Esophagus muscularis mucosa (tissue), 4 donors: ENCODE measurements around the gene SPACA7. TPM values are rescaled to one million over a fixed set of nuclear protein-coding genes. Genes with fewer than 3 reads are reported as not detected.

Experiments
- DNase-seq: peaks from one replicate; pipeline ENCODE4 v3.0.0-alpha.2; 2017; ENCODE audit errors: extremely low spot score
- H3K27ac ChIP-seq, 4 donors: fragments of 200-600 bp; sonication (generic); replicated peaks in 1 of 4; 1 replicate in 3 of 4; 2 replicates in 1 of 4; pipeline ENCODE4 v1.5.1; 2016 to 2019; ENCODE audit warnings: mild to moderate bottlenecking in 1 of 4
- H3K27me3 ChIP-seq, 4 donors: fragments of 200-600 bp; sonication (generic); one replicate each; pipeline versions ENCODE4 v1.5.1 to v1.6.0; 2016 to 2019
- H3K36me3 ChIP-seq, 4 donors: fragments of 200-600 bp; sonication (generic); one replicate each; pipeline ENCODE4 v1.5.1; 2016 to 2019
- H3K4me1 ChIP-seq, 4 donors: fragments of 200-600 bp; sonication (generic); one replicate each; pipeline ENCODE4 v1.5.1; 2016 to 2019
- H3K4me3 ChIP-seq, 4 donors: fragments of 200-600 bp; sonication (generic); 1 replicate in 2 of 4; 2 replicates in 2 of 4; pipeline ENCODE4 v1.5.1; 2016 to 2019; ENCODE audit warnings: mild to moderate bottlenecking in 4 of 4, moderate library complexity in 1 of 4
- H3K9me3 ChIP-seq, 4 donors: fragments of 200-600 bp; sonication (generic); 1 replicate in 3 of 4; 2 replicates in 1 of 4; pipeline ENCODE4 v1.5.1; 2016 to 2019
- EP300 ChIP-seq: sonication (generic); formaldehyde crosslinking; IDR thresholded peaks from one replicate; pipeline ENCODE4 v1.6.1; 2017; ENCODE audit warnings: antibody characterized with exemption
- POLR2A ChIP-seq: fragments of 450-650 bp; IDR thresholded peaks from one replicate; pipeline ENCODE4 v1.6.1; 2017; ENCODE audit warnings: antibody characterized with exemption, moderate library complexity, mild to moderate bottlenecking, low read depth
- POLR2AphosphoS5 ChIP-seq, 2 donors: sonication (generic); formaldehyde crosslinking; IDR thresholded peaks; one replicate each; pipeline ENCODE4 v1.6.1; 2017; ENCODE audit warnings: antibody characterized with exemption in 2 of 2
- WGBS: methylation state at CpG from one replicate; pipeline ENCODE4 v1.1.5; 2018; 5-methylcytosine and 5-hydroxymethylcytosine counted together
- intact Hi-C: fragments of 100-400 bp; cut with DNase I; formaldehyde crosslinking; loops from one replicate; pipeline ENCODE4 v1.15.1; 2023
- total RNA-seq, 4 donors: library from RNA; depleted of rRNA; stranded (reverse); fragments of >200 nt; gene quantifications; one replicate each; pipeline versions ENCODE4 v1.1.0 to v1.2.1, GENCODE V29; 2016
- TF ChIP-seq, protein P1 (sequence below), 3 experiments: fragments of 200-600 bp in 2 of 3; fragments of 450-650 bp in 1 of 3; sonication (generic) in 2 of 3; IDR thresholded peaks; one replicate each; pipeline ENCODE4 v1.5.1; 2017 to 2019; ENCODE audit warnings: antibody characterized with exemption in 3 of 3, mild to moderate bottlenecking in 2 of 3, moderate library complexity in 1 of 3

The SPACA7 gene
- total RNA-seq, 4 donors from 2014 or later, result not detected

- no peak for TF ChIP-seq EP300
- no peak for TF ChIP-seq POLR2AphosphoS5 (IDR thresholded peaks at IDR 0.05)
- TF ChIP-seq, protein P1, sequence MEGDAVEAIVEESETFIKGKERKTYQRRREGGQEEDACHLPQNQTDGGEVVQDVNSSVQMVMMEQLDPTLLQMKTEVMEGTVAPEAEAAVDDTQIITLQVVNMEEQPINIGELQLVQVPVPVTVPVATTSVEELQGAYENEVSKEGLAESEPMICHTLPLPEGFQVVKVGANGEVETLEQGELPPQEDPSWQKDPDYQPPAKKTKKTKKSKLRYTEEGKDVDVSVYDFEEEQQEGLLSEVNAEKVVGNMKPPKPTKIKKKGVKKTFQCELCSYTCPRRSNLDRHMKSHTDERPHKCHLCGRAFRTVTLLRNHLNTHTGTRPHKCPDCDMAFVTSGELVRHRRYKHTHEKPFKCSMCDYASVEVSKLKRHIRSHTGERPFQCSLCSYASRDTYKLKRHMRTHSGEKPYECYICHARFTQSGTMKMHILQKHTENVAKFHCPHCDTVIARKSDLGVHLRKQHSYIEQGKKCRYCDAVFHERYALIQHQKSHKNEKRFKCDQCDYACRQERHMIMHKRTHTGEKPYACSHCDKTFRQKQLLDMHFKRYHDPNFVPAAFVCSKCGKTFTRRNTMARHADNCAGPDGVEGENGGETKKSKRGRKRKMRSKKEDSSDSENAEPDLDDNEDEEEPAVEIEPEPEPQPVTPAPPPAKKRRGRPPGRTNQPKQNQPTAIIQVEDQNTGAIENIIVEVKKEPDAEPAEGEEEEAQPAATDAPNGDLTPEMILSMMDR (IDR thresholded peaks at IDR 0.05), result no peak
- no peak for TF ChIP-seq POLR2A
- Histone ChIP-seq H3K4me3 (no peak overlapping the region), H3K9me3 (peaks cover 0 to 3% (median 0%) of the 10 kb centered on the region in 4 donors), H3K27ac (no peak overlapping the region), H3K27me3 (peaks cover 0 to 67% (median 7%) of the 10 kb centered on the region in 4 donors), H3K4me1 (no peaks in the 10 kb centered on the region), H3K36me3 (no peaks in the 10 kb centered on the region)
- DNase-seq, result no peak
- 53% methylated on average over 9 of the region's 9 CpGs for WGBS
- intact Hi-C loops, result no loop called here
Measured at GRCh38 chr13:112346899-112347229, 29.3 kb upstream of the SPACA7 start.

DNA sequence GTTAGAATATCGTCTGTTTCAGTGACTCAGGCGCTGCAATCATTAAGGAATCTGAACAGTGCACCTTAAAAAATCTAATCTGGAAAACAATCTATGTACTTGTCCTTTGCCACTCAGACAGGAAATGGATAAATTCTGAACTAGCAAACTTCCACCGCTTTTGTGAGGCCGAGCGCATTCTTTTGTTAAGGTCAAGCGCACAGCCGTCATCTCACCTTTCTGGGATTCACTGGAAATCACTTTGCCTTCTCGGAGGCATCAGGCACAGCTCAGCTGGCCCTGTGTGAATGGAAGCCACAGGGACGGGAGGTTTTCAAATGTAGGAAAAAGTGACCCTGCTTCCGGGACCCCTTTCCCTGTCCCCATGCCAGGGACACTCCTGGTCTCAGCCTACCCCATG is 28.2 kb upstream of the SPACA7 start:
- H3K4me1 ChIP-seq, result no peaks in the 10 kb centered on the region
- no peak overlapping the region for H3K27ac ChIP-seq
- TF ChIP-seq EP300, result no peak
- TF ChIP-seq, protein P1 (IDR thresholded peaks at IDR 0.05), result no peak
- no peak for TF ChIP-seq POLR2A
- no peak for TF ChIP-seq POLR2AphosphoS5 (IDR thresholded peaks at IDR 0.05)
- no peak overlapping the region for H3K4me3 ChIP-seq
- intact Hi-C loops, result no loop called here
- 61% methylated on average over 10 of the region's 10 CpGs for WGBS
- H3K27me3 ChIP-seq, result peaks cover 0 to 61% (median 3%) of the 10 kb centered on the region in 4 donors
- no peak for DNase-seq
- H3K36me3 ChIP-seq, result no peaks in the 10 kb centered on the region
- H3K9me3 ChIP-seq, result peaks cover 0 to 2% (median 0%) of the 10 kb centered on the region in 4 donors

GRCh38 chr13:112348642-112349345 is 27.4 kb upstream of the SPACA7 start:
- TF ChIP-seq POLR2AphosphoS5 (IDR thresholded peaks at IDR 0.05) (no peak), EP300 (no peak), POLR2A (no peak)
- TF ChIP-seq, protein P1 (IDR thresholded peaks at IDR 0.05), result no peak
- intact Hi-C loops, result no loop called here
- H3K36me3 ChIP-seq, result no peaks in the 10 kb centered on the region
- DNase-seq, result no peak
- H3K4me1 ChIP-seq, result no peaks in the 10 kb centered on the region
- 77% methylated on average over 12 of the region's 12 CpGs for WGBS
- peaks cover 0 to 56% (median 2%) of the 10 kb centered on the region in 4 donors for H3K27me3 ChIP-seq
- H3K27ac ChIP-seq, result no peak overlapping the region
- H3K9me3 ChIP-seq, result no peaks in the 10 kb centered on the region
- no peak overlapping the region for H3K4me3 ChIP-seq

GRCh38 chr13:112349681-112350080 is 26.5 kb upstream of the SPACA7 start:
- Histone ChIP-seq H3K4me3 (no peak overlapping the region), H3K4me1 (no peaks in the 10 kb centered on the region), H3K36me3 (no peaks in the 10 kb centered on the region), H3K9me3 (no peaks in the 10 kb centered on the region), H3K27me3 (peaks cover 0 to 56% (median 0%) of the 10 kb centered on the region in 4 donors), H3K27ac (no peak overlapping the region)
- WGBS, result 56% methylated on average over 13 of the region's 13 CpGs
- DNase-seq, result no peak
- TF ChIP-seq POLR2A (no peak), EP300 (no peak), POLR2AphosphoS5 (IDR thresholded peaks at IDR 0.05) (no peak)
- TF ChIP-seq, protein P1 (IDR thresholded peaks at IDR 0.05), result no peak
- intact Hi-C loops, result no loop called here

GRCh38 chr13:112350300-112350699 is 25.9 kb upstream of the SPACA7 start:
- Histone ChIP-seq H3K9me3 (no peaks in the 10 kb centered on the region), H3K27ac (no peak overlapping the region), H3K4me3 (no peak overlapping the region), H3K27me3 (peaks cover 0 to 56% (median 0%) of the 10 kb centered on the region in 4 donors), H3K36me3 (no peaks in the 10 kb centered on the region), H3K4me1 (no peaks in the 10 kb centered on the region)
- no peak for TF ChIP-seq EP300
- no peak for TF ChIP-seq POLR2AphosphoS5 (IDR thresholded peaks at IDR 0.05)
- TF ChIP-seq, protein P1 (IDR thresholded peaks at IDR 0.05), result no peak
- no peak for TF ChIP-seq POLR2A
- 89% methylated on average over 9 of the region's 11 CpGs for WGBS
- intact Hi-C loops, result no loop called here
- DNase-seq, result no peak
